GM18873 (cell line): ENCODE measurements around the gene HMBS.
A peak's percentile ranks its signal among the peaks of the same experiment; 100 is the strongest.

Experiments
- ATAC-seq: cut with Tn5 transposase; IDR thresholded peaks from one replicate; pipeline ENCODE4 v1.9.1; 2021; ENCODE audit warnings: mild to moderate bottlenecking, moderate library complexity, moderate number of reproducible peaks; ENCODE audit not compliant: unreplicated experiment, low FRiP score

HMBS gene

DNA sequence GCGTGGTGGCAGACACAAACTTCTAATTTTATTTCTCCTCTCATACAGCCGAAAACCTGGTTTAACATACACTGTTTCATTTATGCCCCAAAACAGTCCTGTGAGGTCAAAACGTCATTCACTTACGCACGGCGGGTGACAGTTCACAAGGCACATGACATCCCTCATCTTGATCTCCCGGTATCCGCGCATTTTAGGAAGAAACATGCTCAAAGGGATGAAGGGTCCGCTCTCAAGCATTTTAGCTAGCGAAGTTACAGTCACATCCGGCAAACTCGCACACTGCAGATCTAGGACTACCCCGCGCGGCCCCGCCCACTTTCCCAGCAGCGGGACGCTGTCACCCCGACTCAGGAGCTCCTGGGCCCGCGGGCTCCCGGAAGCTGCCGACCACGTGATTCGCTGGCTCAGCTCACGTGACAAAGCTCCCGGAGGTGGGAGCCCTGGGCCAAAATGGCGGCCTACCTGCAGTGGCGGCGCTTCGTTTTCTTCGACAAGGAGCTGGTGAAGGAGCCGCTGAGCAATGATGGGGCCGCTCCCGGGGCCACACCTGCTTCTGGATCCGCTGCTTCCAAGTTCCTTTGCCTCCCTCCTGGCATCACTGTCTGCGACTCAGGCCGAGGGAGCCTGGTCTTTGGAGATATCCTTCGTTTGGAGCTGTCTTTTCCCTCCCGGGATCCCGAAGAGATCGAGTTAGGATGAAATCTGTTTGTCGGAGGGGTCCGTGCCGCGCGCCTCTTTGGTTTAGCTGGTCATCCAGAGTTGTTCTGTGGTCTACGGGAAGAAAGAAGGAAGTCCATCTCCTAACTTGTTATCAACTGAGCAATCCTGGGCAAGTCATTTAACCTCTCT is 17.1 kb upstream of the HMBS start, which contains the start of gene VPS11:
VPS11 (plus strand) TSS at position 448 of the 852 bp plus-strand sequence; CDS start at position 454, 6 bp downstream.
- peak; percentile 78 for ATAC-seq

- ATAC-seq, result no peak
These were observed 6.8 kb upstream of the HMBS start for GRCh38 chr11:119077839-119078238.

DNA sequence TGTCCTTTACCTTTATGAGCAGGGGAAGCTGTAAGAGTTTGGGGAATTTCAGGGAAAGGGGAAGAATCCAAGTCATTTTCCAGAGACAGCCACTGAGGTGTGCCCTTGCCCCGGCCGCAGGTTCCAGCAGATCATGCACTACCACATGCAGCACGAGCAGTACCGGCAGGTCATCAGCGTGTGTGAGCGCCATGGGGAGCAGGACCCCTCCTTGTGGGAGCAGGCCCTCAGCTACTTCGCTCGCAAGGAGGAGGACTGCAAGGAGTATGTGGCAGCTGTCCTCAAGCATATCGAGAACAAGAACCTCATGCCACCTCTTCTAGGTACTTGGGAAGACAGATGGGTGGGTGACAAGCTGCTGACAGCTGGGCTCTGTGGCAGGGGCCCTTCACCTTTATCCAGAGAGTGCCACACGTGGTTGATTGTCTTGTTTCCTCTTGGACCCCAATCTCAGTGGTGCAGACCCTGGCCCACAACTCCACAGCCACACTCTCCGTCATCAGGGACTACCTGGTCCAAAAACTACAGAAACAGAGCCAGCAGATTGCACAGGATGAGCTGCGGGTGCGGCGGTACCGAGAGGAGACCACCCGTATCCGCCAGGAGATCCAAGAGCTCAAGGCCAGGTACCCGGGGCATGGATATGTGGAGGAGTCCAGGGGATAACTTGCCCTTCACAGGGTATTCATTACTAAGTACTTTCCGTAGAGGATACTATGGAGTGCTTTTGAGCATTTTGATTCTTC is 5.8 kb upstream of the HMBS start:
- no peak for ATAC-seq

- ATAC-seq, result no peak
These were observed 2.9 kb upstream of the HMBS start for GRCh38 chr11:119081682-119082260.

- peak; percentile 6 for ATAC-seq
These were observed 761 bp downstream of the HMBS start for GRCh38 chr11:119085437-119085847.

DNA sequence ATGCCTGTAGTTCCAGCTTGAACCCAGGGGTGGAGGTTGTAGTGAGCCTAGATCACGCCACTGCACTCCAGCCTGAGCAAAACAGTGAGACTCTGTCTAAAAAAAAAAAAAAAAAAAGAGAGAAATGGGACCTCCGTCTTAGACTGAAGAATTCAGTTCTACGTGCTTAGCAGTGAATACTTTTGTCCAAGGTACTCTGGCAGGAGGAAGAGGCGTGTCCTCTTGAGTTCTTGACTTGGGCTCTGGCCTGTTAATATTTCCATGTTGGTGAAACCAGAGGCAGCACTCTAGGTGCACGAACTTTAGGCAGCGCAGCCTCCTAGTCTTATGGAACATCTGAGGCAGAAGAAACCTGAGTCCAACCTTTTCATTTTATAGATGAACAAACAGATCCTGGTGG is 2.4 kb downstream of the HMBS start:
- no peak for ATAC-seq

GRCh38 chr11:119087747-119088241 is 3.1 kb downstream of the HMBS start:
- no peak for ATAC-seq

GRCh38 chr11:119088406-119088805 is 3.7 kb downstream of the HMBS start:
- no peak for ATAC-seq

DNA sequence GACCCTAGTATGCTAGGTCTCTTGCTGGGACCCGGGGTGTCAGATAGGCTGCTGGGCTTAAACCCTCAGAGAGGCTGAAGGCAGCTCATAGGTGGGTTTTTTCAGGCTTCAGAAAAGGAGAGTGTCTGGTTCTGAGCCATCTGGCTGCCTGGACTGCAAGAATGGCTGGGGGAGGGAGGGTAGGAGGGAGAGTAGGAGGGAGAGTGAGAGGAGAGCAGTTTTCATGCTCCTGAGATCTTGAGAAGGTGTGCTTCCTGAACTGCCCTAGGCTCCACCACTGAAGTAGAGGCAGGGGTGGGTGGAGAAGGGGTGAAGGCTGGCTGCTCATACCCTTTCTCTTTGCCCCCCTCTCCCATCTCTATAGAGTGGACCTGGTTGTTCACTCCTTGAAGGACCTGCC is 4.6 kb downstream of the HMBS start:
- no peak for ATAC-seq

DNA sequence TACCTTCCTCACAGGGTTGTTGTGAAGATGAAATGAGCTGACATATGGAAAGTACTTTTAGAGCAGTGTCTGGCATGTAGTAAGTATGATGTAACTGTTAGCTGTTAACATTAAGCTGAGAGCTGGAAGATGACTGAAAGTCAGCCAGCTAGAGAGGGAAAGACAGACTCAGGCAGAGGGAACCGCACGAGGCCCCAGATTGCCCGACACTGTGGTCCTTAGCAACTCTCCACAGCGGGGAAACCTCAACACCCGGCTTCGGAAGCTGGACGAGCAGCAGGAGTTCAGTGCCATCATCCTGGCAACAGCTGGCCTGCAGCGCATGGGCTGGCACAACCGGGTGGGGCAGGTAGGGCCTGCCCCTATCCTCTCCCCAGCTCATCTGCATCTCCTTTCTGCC is 6.5 kb downstream of the HMBS start:
- no peak for ATAC-seq

DNA sequence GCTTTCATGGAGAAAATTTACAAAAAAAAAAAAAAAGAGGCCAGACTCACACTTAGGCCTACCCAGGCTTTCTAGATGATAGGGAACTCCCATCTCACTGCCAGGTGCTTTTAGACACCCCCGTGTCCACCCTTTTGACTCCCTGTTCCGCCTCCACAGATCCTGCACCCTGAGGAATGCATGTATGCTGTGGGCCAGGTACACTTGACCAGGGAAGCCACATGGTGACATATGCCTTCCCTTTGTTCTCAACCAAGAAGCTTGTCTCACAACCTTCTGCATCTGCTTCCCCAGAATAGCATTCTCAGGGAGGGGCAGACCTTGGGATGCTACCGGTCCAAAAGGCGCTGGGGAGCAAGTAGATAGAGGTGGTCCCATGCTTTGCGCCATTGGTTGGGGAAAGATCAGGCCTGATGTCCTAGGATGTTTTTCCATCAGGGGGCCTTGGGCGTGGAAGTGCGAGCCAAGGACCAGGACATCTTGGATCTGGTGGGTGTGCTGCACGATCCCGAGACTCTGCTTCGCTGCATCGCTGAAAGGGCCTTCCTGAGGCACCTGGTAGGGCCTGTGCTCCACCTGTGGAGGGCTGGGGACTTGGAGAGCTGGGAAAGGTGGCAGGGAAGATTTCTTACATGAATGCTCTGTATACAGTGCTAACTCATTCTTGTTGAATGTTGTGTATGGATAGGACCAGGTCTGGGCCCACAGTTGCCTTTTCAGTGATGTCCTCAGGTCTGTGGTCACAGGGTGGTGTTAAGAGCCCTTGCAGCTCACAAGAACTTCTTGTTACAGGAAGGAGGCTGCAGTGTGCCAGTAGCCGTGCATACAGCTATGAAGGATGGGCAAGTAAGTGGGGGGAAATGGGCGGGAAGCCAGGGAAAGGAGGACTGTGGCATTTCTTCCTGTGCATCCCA is 7.5 kb downstream of the HMBS start:
- no peak for ATAC-seq

DNA sequence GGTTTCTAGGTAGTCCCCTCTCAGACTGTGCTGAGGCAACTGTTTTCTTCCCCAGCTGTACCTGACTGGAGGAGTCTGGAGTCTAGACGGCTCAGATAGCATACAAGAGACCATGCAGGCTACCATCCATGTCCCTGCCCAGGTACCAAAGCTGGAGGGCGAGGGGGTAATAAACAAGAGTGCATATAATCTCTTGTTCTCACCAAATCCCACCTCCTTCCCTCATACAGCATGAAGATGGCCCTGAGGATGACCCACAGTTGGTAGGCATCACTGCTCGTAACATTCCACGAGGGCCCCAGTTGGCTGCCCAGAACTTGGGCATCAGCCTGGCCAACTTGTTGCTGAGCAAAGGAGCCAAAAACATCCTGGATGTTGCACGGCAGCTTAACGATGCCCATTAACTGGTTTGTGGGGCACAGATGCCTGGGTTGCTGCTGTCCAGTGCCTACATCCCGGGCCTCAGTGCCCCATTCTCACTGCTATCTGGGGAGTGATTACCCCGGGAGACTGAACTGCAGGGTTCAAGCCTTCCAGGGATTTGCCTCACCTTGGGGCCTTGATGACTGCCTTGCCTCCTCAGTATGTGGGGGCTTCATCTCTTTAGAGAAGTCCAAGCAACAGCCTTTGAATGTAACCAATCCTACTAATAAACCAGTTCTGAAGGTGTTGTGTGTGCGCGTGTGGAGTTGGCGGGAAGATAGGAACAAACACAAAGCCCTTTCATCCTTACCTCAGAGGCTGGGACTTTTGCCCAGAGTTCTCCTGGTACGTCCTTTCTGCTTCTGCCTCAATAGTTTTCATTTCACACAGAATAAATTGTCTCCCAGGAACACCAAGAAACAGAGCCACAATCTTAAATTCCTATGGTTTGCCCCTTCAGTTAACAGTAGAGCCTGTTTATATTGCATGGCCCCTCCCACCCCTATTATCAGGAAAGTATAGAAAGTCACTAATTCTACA is 8.5 kb downstream of the HMBS start:
- ATAC-seq, result no peak

DNA sequence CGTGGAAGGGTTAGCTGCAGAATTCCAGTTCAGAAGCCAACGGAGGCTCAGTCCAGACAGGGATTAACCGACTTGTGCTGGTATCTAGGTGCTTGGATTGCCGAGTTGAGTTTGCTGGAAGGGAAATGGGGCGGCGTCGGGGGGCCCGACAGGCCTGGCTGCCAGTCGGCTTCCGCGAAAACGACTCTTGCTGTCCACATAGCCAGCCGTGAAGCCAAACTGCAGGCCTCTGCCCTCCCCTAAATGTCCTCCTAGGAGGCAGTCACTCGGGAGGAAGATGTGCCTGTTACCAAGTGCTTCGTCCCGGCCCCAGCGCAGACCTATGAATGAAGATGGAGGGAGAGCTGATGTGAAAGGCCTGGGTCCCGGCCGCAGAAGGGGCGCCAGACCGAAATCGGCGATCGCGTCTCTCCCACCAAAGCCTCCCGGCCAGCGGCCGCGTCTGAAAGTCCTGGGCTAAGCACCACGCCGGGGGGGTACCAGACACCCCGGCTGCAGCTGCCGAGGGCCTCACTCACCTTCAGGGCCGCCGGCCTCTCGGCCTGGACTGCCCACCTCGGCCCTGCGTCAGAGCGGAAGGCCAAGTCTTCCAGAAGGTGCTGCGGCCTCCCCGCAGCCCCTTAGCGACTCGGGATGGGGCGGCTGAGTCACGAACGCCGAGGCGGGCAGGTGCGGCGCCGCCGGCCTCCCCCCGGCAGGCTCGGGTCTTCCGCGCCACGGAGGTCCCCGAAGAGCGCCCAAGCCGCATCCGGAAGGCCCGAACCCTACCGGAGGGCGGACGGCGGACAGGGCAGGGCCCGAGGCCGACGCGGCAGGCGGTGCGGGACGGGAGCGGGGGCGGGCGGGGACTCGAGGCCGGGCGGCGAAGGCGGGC is 9.5 kb downstream of the HMBS start:
- ATAC-seq, result no peak

DNA sequence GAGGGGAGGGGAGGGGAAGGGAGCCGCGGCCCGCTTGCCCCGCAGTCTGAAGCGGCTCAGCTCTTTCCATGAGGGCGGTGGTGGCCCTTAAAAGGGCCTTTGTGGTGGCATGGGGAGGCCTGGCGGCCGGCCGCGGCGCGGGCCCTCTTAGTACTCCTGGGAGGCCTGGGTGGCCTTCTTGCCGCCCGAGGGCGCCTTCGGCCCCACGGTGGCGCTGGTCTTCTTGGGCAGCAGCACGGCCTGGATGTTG is 10.1 kb downstream of the HMBS start:
- peak; percentile 17 for ATAC-seq

GRCh38 chr11:119095066-119095880 is 10.6 kb downstream of the HMBS start:
- ATAC-seq, result peak; percentile 79

- no peak for ATAC-seq
These were observed 15.0 kb downstream of the HMBS start for GRCh38 chr11:119099711-119100110.

DNA sequence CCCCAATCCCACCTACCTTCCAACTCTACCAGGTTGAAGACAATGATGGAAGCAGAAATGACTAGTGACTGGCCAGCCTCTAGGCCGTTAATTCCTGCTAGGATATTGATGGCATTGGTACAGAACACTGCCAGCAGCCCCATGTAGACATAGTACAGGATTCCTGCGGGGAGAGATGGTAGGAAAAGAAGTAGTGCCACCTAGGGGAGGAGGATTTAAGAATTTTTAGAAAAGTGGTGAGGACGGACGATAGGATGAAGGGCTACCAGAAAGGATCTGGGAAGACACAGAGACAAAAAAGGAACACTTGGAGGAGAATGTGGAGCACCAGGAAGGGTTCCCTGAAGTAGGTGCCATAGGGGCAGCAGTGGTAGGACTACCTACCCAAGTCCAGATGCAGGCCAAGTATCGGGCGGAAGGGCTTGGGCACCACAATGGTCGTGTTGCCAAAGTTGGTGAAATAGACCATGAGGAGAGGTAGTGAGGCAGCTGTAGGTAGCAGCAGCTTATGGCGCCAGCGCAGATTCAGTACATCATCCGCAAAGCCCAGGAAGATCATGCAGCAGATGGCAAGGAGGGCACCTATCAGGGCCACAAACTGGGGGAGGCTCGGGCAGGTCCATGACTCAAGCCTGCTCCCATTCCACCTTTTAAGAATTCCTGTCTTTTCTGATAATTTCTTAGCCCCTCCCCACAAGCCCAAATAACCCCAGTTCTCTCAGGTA is 15.7 kb downstream of the HMBS start:
- no peak for ATAC-seq
